Karpas-422 (cell line): ENCODE data around the gene TNFRSF18. TPM values are rescaled to one million over a fixed set of nuclear protein-coding genes. Genes with fewer than 3 reads are reported as not detected.
A peak's percentile ranks its signal among the peaks of the same experiment; 100 is the strongest.

ENCODE experiments used
- DNase-seq: peaks from one replicate; pipeline ENCODE4 v3.0.0-alpha.2; 2015
- H2AFZ ChIP-seq: fragments of 200-600 bp; sonication (generic); 2 replicates; pipeline ENCODE4 v1.6.1; 2014; ENCODE audit warnings: antibody characterized with exemption, low read length, mixed read lengths
- H3K27ac ChIP-seq: fragments of 200-600 bp; sonication (generic); 2 replicates; pipeline ENCODE4 v1.5.1; 2014; ENCODE audit warnings: mild to moderate bottlenecking, low read length, moderate library complexity
- H3K27me3 ChIP-seq: fragments of 200-600 bp; sonication (generic); 2 replicates; pipeline ENCODE4 v1.6.1; 2014; ENCODE audit warnings: low read length, mixed read lengths
- H3K36me3 ChIP-seq: fragments of 200-600 bp; sonication (generic); 2 replicates; pipeline ENCODE4 v1.6.1; 2014; ENCODE audit warnings: low read length, mixed read lengths; ENCODE audit not compliant: insufficient read depth
- H3K4me1 ChIP-seq: fragments of 200-600 bp; sonication (generic); 2 replicates; pipeline ENCODE4 v1.6.1; 2014; ENCODE audit warnings: mild to moderate bottlenecking, low read length, mixed read lengths
- H3K4me2 ChIP-seq: fragments of 200-600 bp; sonication (generic); 2 replicates; pipeline ENCODE4 v1.6.1; 2014; ENCODE audit warnings: low read length, low read depth, mild to moderate bottlenecking; ENCODE audit not compliant: poor library complexity, severe bottlenecking
- H3K4me3 ChIP-seq: fragments of 200-600 bp; sonication (generic); 2 replicates; pipeline ENCODE4 v1.5.1; 2014; ENCODE audit warnings: mild to moderate bottlenecking, antibody characterized with exemption, low read length, mixed read lengths
- H3K79me2 ChIP-seq: fragments of 200-600 bp; sonication (generic); 2 replicates; pipeline ENCODE4 v1.6.1; 2014; ENCODE audit warnings: mild to moderate bottlenecking, low read length, mixed read lengths
- H3K9ac ChIP-seq: fragments of 200-600 bp; sonication (generic); 2 replicates; pipeline ENCODE4 v1.6.0; 2014; ENCODE audit warnings: low read length
- H3K9me2 ChIP-seq: fragments of 200-600 bp; sonication (generic), shearing (Covaris generic); replicated peaks from 2 replicates; pipeline ENCODE4 v1.6.0; 2014; ENCODE audit warnings: mild to moderate bottlenecking, low read length, moderate library complexity; ENCODE audit not compliant: insufficient read depth
- H3K9me3 ChIP-seq: fragments of 300-700, 200-600 bp; sonication (generic); 2 replicates; pipeline ENCODE4 v1.6.1; 2014; ENCODE audit warnings: low read length, mixed read lengths
- H4K20me1 ChIP-seq: fragments of 200-600 bp; sonication (generic); 2 replicates; pipeline ENCODE4 v1.6.1; 2014; ENCODE audit warnings: mild to moderate bottlenecking, antibody characterized with exemption, low read length, low read depth; ENCODE audit not compliant: insufficient read depth
- total RNA-seq: library from RNA; depleted of rRNA; stranded (reverse); fragments of >200 nt; shearing (Covaris generic); gene quantifications from 2 replicates; pipeline ENCODE4 v1.2.3, GENCODE V29; 2014; ENCODE audit warnings: low replicate concordance

TNFRSF18 gene
- total RNA-seq, 1 experiment from 2014 or later = 0.30 TPM

GRCh38 chr1:1160281-1160930 is 46.0 kb downstream of the TNFRSF18 start:
- H3K4me2 ChIP-seq = no peak overlapping the region
- H3K36me3 ChIP-seq = no peaks in the 10 kb centered on the region
- H3K4me1 ChIP-seq = peaks cover 18% of the 10 kb centered on the region
- no peak for DNase-seq
- no peak overlapping the region for H3K9ac ChIP-seq
- no peaks in the 10 kb centered on the region for H3K27me3 ChIP-seq
- H3K9me3 ChIP-seq = no peaks in the 10 kb centered on the region
- no peaks in the 10 kb centered on the region for H4K20me1 ChIP-seq
- no peak overlapping the region for H2AFZ ChIP-seq
- H3K79me2 ChIP-seq = no peaks in the 10 kb centered on the region
- no peaks in the 10 kb centered on the region for H3K9me2 ChIP-seq
- no peak overlapping the region for H3K27ac ChIP-seq
- H3K4me3 ChIP-seq = no peak overlapping the region

- no peaks in the 10 kb centered on the region for H3K79me2 ChIP-seq
- H3K4me3 ChIP-seq = peak overlapping the region; percentile 93
- H4K20me1 ChIP-seq = no peaks in the 10 kb centered on the region
- H3K9ac ChIP-seq = peak overlapping the region; percentile 83
- no peaks in the 10 kb centered on the region for H3K27me3 ChIP-seq
- H3K4me1 ChIP-seq = peaks cover 12% of the 10 kb centered on the region
- no peaks in the 10 kb centered on the region for H3K9me2 ChIP-seq
- H3K9me3 ChIP-seq = peaks cover 7% of the 10 kb centered on the region; the same call in 1 of the 2 replicates
- DNase-seq = peak; percentile 61
- H3K36me3 ChIP-seq = no peaks in the 10 kb centered on the region
- peak overlapping the region; percentile 90 for H3K4me2 ChIP-seq
- peak overlapping the region; percentile 89 for H2AFZ ChIP-seq
- no peak overlapping the region for H3K27ac ChIP-seq
These were observed 48.3 kb downstream of the TNFRSF18 start for GRCh38 chr1:1157914-1158710.

- Histone ChIP-seq H3K79me2 (no peaks in the 10 kb centered on the region), H3K27ac (no peak overlapping the region), H3K4me1 (peaks cover 12% of the 10 kb centered on the region), H3K4me3 (peak overlapping the region; percentile 93), H3K9me2 (no peaks in the 10 kb centered on the region), H4K20me1 (no peaks in the 10 kb centered on the region), H3K36me3 (no peaks in the 10 kb centered on the region), H3K9me3 (peaks cover 10% of the 10 kb centered on the region; the same call in 1 of the 2 replicates), H3K27me3 (no peaks in the 10 kb centered on the region), H2AFZ (peak overlapping the region; percentile 89), H3K4me2 (peak overlapping the region; percentile 90), H3K9ac (peak overlapping the region; percentile 83)
- peak; percentile 84 for DNase-seq
These were observed 48.9 kb downstream of the TNFRSF18 start for GRCh38 chr1:1157426-1157913.

GRCh38 chr1:1157033-1157365 is 49.4 kb downstream of the TNFRSF18 start:
- H3K79me2 ChIP-seq = no peaks in the 10 kb centered on the region
- H3K4me3 ChIP-seq = no peak overlapping the region
- H2AFZ ChIP-seq = no peak overlapping the region
- H3K9me3 ChIP-seq = peaks cover 12% of the 10 kb centered on the region; the same call in 1 of the 2 replicates
- H3K9ac ChIP-seq = no peak overlapping the region
- no peaks in the 10 kb centered on the region for H3K27me3 ChIP-seq
- H3K27ac ChIP-seq = no peak overlapping the region
- no peak overlapping the region for H3K4me2 ChIP-seq
- H3K9me2 ChIP-seq = no peaks in the 10 kb centered on the region
- H3K4me1 ChIP-seq = peaks cover 12% of the 10 kb centered on the region
- no peak for DNase-seq
- H4K20me1 ChIP-seq = no peaks in the 10 kb centered on the region
- no peaks in the 10 kb centered on the region for H3K36me3 ChIP-seq

GRCh38 chr1:1156140-1157032 is 50.0 kb downstream of the TNFRSF18 start:
- no peak for DNase-seq
- Histone ChIP-seq H2AFZ (no peak overlapping the region), H3K9ac (no peak overlapping the region), H3K36me3 (no peaks in the 10 kb centered on the region), H3K27ac (no peak overlapping the region), H3K79me2 (no peaks in the 10 kb centered on the region), H3K4me3 (no peak overlapping the region), H3K4me2 (no peak overlapping the region), H3K27me3 (no peaks in the 10 kb centered on the region), H4K20me1 (no peaks in the 10 kb centered on the region), H3K9me2 (no peaks in the 10 kb centered on the region), H3K4me1 (peaks cover 12% of the 10 kb centered on the region), H3K9me3 (peaks cover 13% of the 10 kb centered on the region; the same call in 1 of the 2 replicates)

- no peak overlapping the region for H3K27ac ChIP-seq
These were observed 51.1 kb downstream of the TNFRSF18 start for GRCh38 chr1:1155258-1155657.

GRCh38 chr1:1153874-1154273 is 52.5 kb downstream of the TNFRSF18 start:
- H4K20me1 ChIP-seq = no peaks in the 10 kb centered on the region
- no peak overlapping the region for H3K9ac ChIP-seq
- no peak for DNase-seq
- no peak overlapping the region for H2AFZ ChIP-seq
- no peak overlapping the region for H3K4me2 ChIP-seq
- peaks cover 12% of the 10 kb centered on the region for H3K4me1 ChIP-seq
- no peak overlapping the region for H3K4me3 ChIP-seq
- peaks cover 13% of the 10 kb centered on the region; the same call in 1 of the 2 replicates for H3K9me3 ChIP-seq
- H3K36me3 ChIP-seq = no peaks in the 10 kb centered on the region
- H3K27ac ChIP-seq = no peak overlapping the region
- H3K79me2 ChIP-seq = no peaks in the 10 kb centered on the region
- H3K9me2 ChIP-seq = no peaks in the 10 kb centered on the region
- H3K27me3 ChIP-seq = no peaks in the 10 kb centered on the region

More at GRCh38 chr1:1155258-1155657, 51.1 kb downstream of the TNFRSF18 start:
- Histone ChIP-seq H3K36me3 (no peaks in the 10 kb centered on the region), H3K27me3 (no peaks in the 10 kb centered on the region), H4K20me1 (no peaks in the 10 kb centered on the region), H3K9ac (no peak overlapping the region), H3K4me3 (no peak overlapping the region), H3K79me2 (no peaks in the 10 kb centered on the region), H3K9me3 (peaks cover 13% of the 10 kb centered on the region; the same call in 1 of the 2 replicates), H3K9me2 (no peaks in the 10 kb centered on the region), H2AFZ (no peak overlapping the region), H3K4me2 (no peak overlapping the region), H3K4me1 (peaks cover 12% of the 10 kb centered on the region)
- DNase-seq = no peak
